ENCODE results near the gene CNTROB.
A peak's percentile ranks its signal among the peaks of the same experiment; 100 is the strongest.

CNTROB gene

DNA sequence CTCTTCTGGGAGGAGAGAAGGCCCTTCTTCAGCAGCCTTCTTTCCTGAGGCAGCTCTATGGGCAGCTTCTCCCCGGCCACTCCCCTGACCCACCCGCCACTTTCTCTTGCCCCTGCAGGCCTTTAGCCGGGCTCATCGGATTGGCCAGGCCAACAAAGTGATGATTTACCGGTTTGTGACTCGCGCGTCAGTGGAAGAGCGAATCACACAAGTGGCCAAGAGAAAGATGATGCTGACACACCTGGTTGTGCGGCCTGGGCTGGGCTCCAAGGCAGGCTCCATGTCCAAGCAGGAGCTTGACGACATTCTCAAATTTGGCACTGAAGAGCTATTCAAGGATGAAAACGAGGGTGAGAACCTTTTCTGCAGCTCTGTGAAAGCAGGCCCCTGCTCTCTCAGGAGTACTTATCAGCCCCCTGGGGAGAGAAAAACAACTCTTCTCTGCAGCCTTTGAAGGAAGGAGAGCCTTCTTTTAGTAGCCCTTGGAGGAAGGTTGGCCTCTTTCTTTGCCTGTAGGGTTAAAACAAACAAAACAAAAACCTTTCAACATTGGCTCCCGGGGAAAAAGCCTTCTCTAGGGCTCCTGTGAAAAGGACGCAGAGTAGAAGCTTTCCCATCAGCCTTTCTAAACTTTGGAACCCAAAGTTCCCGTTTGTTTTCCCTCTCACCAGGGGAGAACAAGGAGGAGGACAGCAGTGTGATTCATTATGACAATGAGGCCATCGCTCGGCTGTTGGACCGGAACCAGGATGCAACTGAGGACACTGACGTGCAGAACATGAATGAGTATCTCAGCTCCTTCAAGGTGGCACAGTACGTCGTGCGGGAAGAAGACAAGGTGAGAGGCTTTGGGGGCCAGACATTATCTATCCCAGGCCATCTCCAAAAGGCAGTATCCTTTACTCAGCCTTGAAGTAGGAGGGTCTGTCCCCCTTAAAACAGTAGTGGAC, 28.6 kb upstream of the CNTROB start:
- DNase-seq (ENCODE audit: low read depth), result no peak

DNA sequence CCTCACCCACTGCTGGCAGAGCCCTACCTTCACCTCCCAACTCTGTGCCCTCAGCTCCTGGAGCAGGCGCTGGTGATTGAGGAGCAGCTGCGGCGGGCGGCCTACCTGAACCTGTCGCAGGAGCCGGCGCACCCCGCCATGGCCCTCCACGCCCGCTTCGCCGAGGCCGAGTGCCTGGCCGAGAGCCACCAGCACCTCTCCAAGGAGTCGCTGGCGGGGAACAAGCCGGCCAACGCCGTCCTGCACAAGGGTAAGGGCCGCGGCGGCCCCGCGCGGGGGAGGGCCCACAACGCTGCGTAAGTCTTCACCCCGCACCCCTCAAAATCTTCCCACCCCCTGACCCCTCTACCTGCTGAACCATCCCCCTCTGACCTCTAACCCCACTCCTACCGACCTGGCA, 22.9 kb upstream of the CNTROB start:
- DNase-seq (ENCODE audit: low read depth), result no peak

DNA sequence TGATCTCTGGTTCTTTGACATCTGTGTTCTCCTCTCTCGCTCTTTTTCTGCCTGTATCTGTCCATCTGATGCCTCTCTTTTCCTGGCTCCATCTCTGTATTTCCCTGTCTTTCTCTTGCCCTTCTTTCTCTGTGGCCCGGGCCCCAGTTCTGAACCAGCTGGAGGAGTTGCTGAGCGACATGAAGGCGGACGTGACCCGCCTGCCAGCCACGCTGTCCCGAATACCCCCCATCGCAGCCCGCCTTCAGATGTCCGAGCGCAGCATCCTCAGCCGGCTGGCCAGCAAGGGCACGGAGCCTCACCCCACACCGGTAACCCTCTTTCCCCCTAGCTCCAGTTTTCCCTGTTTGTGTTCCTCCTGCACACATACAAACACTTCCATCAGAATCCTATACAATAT, 21.7 kb upstream of the CNTROB start:
- no peak for DNase-seq (ENCODE audit: low read depth)

- DNase-seq (ENCODE audit: low read depth), result no peak
Observed at GRCh38 chr17:7910711-7911110, 21.3 kb upstream of the CNTROB start.

- DNase-seq (ENCODE audit: low read depth), result no peak
Observed at GRCh38 chr17:7911116-7911515, 20.9 kb upstream of the CNTROB start.

DNA sequence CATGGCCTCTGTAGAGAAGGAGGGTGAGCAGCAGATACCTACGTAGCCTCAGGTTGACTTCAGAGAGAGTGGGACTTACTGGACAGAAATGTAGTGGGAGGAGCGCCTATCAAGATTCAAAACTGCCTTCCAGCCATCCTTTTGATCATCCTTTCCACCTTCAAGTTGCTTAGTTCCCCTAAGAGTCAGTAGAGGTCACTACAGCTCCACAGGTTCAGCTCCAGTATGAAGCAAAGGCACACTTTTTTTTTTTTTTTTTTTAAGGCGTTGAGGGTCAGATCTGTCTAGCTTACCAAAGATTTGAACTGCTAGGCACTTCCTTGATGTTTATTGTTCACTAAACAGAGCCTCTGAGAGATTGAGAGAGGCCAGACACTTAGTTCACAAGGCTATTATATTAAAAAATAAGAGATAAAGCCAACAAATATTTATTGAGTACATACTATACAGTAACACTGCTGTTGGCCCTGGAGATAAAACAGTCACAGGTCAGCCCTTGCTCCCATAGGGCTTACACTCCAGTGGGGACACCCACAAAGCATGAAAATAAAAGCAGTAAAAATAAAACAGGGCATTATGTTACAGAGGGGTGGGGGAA, 19.0 kb upstream of the CNTROB start:
- DNase-seq (ENCODE audit: low read depth), result no peak

DNA sequence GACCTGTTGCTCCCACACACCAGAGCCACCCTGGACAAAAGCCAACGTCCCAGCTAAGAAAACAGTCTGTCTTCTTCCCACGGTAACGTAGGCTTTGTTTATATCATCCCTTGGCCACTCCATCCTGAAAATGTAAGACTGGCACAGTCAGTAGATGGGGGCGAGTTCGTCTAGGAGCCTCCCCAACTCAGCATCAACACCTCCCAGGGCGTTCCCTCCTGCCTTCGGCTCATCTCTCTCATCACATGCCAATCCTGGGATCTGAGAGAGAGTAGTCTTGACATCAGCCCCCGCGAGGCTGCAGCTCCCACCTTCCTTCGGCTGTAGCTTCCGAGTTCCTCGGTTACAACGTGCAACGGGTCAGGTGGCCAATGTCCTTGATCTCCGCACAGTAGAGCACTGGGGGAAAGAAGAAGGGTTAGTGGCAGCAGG, 16.8 kb upstream of the CNTROB start:
- no peak for DNase-seq (ENCODE audit: low read depth)

DNA sequence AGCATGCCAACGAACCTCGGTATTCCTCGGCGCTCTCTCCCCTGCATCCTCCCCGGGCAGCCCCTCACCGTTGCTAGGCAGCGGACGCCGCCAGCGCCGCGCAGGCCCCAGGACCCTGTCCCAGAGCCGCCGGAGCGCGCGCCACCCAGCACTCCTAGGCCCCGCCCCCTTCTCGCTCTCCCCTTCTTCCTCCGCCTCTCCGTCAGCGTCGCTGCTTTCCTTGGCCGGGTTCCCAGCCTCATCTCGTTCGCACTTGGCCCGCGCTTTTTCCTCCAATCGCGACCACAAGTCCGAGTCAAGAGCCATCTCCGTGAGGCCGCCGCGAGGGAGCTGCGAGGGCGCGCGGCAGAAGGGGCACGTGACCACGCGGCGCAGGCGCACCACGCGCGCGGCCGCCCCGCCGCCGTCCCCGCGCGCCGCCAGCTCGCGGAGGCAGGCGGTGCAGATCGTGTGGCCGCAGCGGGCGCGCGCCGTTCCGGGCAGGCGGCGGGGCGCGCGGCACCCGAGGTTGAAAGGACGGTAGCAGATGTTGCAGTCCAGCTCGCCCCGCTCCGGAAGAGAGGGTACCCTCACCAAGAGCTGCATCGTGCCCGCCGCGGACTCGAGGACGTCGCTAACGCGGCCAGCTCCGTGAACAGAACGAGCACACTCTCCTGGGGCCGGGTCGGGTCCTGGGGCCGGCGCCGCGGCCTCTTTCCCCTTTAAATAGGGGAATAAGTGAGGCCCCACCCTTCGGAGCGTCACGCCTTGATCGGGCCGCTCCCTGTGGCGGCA, 16.2 kb upstream of the CNTROB start, which contains the start of gene RNF227:
RNF227 (minus strand) TSS at position 679 of the 774 bp plus-strand sequence; CDS start at position 585, 94 bp downstream.
- DNase-seq (ENCODE audit: low read depth), result peak; percentile 65

GRCh38 chr17:7916385-7916682, 15.7 kb upstream of the CNTROB start:
- no peak for DNase-seq (ENCODE audit: low read depth)

DNA sequence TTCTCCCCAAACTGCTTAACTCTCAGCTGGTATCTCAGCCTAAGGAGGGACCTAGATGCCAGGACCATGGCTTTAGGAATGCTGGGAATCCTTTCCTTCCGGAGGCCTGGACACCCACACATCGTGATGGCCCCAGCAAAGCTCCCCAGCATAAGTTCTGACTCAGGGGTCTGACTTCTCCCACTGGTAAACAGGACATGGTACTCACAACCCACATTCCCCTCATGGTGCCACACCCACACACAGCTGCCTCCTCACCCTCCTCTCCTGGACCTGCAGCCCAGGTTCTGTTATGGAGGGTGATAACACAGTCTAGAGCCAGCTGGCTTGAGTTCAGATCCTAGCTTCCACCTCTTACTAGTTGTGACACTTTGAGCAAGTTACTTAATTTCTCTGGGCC, 15.2 kb upstream of the CNTROB start:
- DNase-seq (ENCODE audit: low read depth), result no peak

GRCh38 chr17:7922269-7922844, 9.6 kb upstream of the CNTROB start:
- DNase-seq (ENCODE audit: low read depth), result no peak

DNA sequence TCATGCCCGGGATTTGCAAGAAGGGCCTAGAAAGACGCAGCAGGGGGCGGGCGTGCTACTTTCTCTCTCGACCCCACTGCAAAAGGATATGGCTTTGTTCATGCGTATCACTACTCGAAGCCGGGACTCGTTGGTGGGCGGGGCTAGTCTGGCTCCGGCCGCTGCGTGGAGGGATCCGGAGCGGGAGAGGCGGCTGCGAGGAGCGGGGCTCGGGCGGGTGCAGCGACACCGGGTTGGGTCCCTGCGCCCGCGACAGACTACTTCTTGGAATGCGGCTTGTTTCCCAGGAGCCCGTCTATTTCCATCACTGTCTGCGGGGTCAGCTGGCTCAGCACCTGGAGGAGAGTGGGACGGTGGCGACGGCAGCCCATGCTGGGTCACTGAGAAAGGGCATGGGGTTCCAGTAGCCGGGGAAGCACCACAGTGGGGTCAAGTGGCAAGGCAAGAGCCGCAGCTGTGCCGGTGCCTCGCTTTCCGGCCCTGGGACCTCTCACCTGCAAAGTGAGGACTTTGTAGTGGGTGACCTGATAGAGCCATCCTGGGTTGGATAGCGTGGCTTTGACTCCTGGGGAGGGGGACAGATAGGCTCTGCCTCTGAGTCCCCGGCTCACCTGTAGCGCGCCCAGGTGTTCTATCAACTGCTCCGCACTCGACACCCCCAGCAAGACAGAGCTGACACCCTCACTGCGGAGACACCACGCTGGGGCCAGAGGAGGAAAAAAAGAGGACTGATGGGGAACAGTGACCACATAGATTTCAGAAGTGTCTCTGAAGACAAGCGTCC, 9.0 kb upstream of the CNTROB start:
- peak; percentile 79 for DNase-seq (ENCODE audit: low read depth)

- no peak for DNase-seq (ENCODE audit: low read depth)
Observed at GRCh38 chr17:7927596-7927995, 4.4 kb upstream of the CNTROB start.

DNA sequence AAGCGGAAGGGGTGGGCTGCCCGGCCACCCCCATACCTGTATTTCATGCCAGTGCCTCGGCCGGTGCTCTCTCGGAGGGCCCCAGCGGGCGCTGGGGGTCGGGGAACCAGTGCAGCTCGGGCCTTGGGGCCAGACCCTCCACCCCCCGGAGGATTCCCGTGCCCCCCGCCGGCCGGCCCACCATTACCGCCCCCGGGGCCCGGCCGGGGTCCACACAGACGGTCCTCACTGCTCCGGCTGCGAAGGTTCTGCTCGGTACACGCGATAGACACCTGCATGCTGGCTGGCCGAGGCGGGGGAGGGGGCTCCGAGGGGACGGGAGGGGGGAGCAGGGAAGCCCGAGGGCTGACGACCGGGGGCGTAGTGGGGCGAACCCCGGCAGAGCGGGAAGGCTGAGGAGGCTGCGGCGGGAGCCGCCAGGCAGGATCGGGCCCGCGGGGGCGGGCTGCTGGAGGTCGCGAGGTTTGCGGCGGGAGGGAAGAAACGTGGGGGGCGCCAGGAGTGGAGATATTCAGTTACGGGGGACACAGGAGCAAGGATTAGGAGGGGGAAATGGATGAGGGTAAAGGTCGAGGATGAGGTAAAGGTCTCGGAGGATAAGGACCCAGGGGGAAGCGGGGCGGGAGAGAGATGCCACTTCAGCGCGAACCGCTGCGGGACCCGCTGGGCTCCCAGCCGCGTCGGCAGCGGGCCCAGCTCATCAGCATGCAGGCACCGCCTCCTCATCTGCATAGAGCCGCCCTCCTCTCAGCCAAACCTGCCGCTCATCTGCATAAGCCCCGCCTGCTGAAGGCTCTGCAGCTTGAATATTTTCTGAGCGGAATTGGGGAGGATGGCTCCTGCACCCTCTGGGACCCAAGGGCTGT, 2.6 kb upstream of the CNTROB start, which contains the start of gene KCNAB3:
KCNAB3 (minus strand) TSS at position 699 of the 866 bp plus-strand sequence; CDS start at position 278, 421 bp downstream.
- peak; percentile 61 for DNase-seq (ENCODE audit: low read depth)

GRCh38 chr17:7930841-7931631, 970 bp upstream of the CNTROB start:
- DNase-seq (ENCODE audit: low read depth), result no peak

DNA sequence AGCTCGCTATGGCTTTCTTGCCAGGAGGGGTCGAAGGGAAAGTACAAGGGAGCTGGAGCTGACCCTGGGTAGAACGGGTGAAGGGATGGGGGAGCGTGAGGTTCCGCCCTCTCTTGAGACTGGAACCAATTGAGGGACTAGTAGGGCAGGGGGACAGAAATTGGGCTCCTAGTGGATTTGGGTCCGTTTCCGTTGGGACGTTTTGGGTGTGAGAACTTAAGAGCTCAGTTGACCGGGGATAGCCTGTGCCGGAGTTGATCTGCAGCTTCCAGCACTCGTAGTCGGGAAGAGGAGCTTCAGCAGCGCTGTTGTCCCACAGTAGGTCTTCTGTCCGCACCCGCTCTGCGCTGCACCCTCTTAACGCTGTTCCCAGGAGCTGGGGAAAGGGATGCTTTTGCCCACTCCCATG, 481 bp downstream of the CNTROB start:
- DNase-seq (ENCODE audit: low read depth), result no peak

DNA sequence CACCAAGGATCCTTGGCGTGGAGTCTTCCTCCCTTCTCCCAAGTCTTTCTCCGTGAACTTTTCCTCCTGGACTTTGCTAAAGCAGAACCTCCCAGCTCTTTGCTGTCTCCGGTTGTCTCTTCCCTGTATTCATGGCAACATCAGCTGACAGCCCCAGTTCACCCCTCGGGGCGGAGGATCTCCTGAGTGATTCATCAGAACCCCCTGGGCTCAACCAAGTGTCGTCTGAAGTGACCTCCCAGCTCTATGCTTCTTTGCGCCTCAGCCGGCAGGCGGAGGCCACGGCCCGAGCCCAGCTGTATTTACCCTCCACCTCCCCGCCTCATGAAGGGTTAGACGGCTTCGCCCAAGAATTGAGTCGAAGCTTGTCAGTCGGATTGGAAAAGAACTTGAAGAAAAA, 943 bp downstream of the CNTROB start:
- DNase-seq (ENCODE audit: low read depth), result no peak

DNA sequence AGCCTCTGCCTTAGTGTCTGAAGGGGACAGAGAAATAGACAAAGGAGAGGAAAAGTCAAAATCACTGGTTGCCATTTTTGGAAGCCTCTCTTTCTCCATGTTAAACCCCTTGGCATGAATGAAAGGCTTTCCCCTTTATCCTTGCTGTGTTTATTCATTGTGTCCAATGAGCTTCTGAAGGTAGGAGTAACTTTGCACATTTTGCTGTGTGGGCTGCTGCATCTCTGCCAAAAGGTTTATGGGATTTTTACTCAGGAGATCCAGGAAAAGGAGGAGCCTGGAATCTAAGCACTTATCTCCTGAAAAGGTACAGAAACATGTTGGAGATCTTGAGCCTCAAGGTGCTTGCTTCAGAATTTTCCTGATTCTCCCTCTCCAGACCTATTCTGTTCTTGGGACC, 3.9 kb downstream of the CNTROB start:
- DNase-seq (ENCODE audit: low read depth), result no peak

- no peak for DNase-seq (ENCODE audit: low read depth)
Observed at GRCh38 chr17:7940034-7940433, 8.0 kb downstream of the CNTROB start.

GRCh38 chr17:7940743-7941142, 8.7 kb downstream of the CNTROB start:
- DNase-seq (ENCODE audit: low read depth), result no peak
